Activated CD4-positive, alpha-beta T cell treated with anti-CD3 and anti-CD28 coated beads, Interleukin-2, amount 50 U/mL, for 48 hours (primary cell): ENCODE results near the gene PDF.

Source experiments
- DNase-seq, 2 experiments: peaks; one replicate each; pipeline ENCODE4 v3.0.0-alpha.2; 2020

The PDF gene

DNA sequence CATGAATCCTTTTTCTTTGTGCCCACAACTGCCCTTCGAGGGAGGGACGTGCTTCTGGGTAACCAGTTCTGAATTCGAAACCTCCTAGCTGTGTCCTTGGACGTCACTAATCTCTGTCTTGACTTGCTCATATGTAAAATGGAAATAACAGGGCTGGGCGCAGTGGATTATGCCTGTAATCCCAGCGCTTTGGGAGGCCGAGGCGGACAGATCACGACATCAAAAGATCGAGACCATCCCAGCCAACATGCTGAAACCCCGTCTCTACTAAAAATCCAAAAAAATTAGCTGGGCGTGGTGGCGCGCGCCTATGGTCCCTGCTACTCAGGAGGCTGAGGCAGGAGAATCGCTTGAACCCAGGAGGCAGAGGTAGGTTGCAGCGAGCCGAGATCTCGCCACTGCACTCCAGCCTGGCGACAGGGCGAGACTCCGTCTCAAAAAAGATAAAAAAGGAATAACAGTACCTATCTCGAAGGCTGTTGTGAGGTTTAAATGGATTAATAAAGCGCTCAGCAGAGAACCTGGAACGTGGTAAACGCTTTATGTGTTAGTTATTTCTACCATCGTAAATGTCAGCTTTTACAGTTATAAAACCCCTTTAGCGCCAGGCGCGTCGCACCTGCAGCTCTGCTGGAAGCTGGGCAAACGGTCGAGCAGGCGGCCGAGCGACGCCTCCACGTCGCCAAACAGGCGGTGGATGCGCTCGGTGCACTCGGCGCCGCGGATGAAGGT lies 8.3 kb upstream of the PDF start:
- DNase-seq: no peak

DNA sequence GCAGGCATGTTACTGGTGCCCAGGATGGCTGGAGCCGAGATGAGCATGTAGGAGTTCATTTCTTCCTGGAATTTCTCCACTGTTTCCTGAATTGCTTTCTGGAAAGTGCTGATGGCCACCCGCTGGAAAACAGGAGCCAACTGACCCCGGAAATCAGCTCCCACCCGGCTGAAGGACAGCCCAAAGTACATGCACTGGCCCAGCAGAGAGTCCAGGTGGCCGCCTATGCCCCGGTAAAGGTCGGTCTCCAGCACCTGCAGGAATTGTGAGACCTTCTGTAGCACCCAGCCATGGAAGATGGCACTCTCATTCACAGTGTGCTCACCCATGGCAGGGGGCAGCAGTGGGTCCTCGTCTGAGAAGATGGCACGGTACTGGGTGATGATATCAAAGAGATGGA lies 4.3 kb upstream of the PDF start:
- no peak for DNase-seq

DNA sequence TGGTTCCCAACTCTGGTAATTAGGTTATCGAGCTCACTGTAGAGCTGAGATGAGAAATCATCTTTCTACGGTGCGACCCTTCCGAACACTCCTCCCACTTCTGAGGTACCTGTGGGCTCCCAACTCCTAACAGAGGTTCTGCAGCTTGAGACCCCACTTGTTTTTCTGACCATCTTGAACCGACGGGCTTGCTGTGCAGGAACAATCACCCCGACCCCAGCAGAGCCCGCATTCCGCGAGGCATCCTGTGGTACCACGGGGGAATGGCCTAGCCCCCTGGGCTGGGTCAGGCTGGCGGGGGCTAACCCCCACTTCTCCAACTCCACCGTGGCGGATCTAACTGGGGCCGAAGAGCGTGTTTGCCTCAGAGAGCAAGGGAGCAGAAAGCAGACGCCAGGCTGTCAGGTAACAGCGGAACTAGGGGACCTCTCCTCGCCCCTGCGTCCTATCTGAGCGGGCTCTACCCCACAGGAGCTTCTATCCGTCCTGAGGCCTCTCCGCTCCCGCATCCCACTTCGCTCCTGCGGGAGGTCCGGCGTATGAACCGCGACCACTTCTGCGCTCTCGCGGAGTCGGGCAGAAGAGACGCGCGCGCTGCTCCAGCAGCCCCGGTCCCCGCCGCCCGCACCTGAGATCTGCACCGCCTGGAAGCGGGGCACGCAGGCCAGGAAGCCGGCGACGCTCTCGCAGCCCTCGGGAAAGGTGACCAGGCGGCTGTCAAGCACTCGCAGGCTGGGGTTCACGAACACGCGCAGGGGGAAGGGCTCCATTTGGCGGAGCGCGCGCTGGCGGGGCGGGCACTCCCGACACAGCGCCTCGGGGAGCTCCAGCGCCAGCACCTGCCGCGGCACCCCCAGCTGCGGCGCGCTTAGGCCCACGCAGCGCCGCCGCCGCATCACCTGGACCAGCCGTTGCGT lies 761 bp downstream of the PDF start:
- DNase-seq: peak; percentile 46 to 52

DNA sequence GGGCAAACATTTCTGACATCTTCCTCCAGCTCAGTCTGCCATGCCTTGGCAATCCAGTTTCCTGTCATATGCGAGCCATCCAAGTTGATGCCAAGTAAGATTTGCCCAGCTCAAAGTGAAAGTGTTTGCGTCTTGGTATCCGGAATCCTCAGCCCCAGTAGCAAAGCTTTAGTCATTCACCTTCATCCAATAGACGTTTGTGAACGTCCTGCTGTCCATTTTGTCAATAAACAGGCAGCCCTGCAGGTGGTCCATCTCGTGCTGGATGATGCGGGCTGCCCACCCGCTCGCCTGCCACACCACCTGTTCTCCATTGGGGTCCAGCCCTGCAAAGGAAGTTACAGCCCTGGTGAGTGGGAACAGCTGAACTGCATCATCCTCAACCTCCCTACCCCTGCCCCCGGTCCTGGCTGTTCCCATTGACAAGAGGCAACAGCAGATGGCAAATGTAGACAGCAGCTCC lies 1.5 kb downstream of the PDF start:
- DNase-seq: peak in 1 of 2 experiments; percentile 25

DNA sequence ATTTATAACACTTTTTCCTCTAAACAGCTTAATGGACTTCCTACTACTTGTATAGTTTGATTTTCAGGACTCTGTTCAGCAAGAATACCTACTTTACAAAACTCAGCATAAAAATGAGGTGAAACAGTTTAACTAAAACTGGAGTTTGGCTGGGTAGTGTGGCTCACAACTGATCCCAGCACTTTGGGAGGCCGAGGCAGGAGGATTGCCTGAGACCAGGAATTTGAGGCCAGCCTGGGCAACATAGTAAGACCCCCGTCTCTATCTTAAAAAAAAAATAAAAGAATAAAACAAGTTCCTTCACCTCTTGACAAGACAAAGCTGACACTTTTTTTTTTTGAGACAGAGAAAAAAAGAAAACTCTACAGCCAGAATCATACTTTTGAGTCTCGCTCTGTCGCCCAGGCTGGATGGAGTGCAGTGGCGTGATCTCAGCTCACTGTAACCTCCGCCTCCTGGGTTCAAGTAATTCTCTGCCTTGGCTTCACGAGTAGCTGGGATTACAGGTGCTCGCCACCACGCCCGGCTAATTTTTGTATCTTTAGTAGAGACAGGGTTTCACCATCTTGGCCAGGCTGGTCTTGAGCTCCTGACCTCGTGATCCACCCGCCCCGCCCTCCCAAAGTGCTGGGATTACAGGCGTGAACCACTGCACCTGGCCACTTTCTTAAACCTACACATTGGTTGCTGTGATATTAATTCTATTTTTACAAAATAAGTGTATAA lies 2.6 kb downstream of the PDF start:
- peak in 1 of 2 experiments; percentile 4 for DNase-seq

DNA sequence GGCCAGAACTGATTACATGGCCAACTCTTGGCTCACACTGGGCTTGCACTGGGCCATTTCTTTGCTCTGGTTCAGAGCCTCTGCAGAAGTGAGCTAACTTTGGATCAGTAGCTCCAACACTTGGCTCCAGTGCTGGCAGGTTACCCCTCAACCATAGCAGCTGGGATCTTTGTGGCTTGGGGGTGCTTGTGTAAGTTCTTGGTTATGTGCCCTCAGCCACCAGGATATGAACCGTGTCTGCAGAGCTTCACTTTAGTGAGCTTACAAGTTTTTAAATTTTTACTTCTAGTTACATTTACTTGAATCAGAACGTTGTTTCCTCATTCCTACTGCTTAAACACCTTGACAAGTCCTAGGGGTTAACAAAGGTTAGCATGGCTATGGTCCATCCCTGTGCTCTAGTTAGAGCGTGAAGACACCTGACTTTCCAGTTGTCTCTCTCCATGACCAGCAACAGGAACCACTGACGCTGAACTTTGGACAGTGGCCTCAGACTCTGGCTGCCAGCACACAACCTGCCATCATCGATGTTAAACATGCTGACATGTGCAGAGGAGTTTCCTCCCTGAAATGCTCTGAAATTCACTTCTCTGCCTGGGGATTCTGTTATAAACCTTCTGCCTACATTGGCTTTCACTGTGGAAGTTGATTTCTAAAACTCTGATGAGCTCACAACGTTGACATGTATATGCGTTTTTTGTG lies 4.1 kb downstream of the PDF start:
- DNase-seq: peak in 1 of 2 experiments; percentile 3

DNA sequence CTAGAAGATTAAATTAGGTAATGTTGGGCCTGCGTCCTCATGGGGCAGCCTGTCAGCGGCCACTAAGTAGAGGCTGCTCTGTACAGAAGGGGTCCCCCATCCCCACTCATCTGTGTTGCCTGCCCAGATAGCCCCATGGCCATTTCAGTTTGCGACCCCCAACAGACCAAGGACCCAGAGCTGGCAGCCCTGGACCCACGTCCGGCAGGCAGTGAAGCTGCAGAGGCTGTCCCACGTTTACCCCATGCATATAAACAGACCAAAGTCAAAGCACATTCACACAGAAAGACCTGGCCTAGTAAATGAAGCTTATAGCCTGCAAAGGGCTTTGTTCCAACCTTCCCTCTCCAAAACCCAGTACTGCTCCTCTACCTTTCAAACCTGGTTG lies 4.6 kb downstream of the PDF start:
- peak in 1 of 2 experiments; percentile 2 for DNase-seq

DNA sequence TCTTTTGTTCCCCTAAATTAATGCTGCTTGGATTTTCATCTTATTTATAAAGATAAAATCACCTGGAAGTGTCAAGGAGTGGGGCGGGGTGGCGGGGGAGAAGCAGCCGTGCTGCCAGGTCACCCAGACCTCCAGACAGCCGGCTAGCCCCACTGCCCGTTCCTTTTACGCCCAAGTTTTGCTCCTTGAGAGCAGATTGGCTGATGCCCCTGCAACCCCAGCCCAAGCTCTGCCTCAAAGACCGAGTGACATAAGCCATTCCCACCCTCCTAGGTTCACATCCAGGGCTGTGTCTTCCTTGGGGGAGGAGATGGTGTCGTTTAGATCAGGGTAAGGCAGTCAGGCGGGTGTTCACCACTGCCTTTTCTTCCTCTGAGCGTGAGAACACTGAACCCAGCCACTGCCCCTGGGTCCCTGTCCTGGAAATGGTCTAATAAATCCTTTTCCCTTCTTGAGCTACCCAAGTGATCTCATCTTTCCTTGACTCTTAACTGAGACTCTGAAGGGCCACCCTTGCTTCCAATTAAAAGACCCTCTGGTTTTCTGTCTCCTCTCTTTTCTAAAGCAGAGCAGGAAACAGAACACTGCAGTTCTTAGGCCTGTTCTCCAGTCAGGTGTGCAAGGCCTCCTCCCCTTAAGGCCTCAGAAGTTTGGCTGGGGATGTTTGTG lies 5.7 kb downstream of the PDF start:
- DNase-seq: peak in 1 of 2 experiments; percentile 2

DNA sequence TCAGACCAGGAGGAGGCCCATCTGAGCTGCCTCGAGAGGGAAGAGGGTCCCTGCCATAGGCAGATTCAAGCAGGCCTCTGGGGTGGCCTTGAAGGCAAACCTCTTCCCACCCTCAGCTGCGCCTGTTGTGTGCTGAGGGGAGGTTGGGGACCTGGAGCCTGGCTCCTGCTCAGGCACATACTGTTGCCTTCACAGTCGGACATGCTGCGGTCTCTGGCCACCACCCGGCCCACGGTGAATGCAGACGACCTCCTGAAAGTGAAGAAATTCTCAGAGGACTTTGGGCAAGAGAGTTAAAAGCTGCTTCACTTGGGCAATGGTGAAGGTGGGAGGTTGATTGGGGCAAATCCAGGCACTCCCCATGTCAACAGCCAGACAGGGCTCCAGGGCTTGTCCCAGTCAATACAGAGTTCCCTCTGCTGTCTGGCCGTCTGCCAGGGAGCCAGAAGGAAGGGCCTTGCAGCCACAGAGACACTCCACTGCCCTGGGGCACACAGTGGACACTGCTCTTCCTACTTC lies 6.3 kb downstream of the PDF start:
- DNase-seq: no peak

DNA sequence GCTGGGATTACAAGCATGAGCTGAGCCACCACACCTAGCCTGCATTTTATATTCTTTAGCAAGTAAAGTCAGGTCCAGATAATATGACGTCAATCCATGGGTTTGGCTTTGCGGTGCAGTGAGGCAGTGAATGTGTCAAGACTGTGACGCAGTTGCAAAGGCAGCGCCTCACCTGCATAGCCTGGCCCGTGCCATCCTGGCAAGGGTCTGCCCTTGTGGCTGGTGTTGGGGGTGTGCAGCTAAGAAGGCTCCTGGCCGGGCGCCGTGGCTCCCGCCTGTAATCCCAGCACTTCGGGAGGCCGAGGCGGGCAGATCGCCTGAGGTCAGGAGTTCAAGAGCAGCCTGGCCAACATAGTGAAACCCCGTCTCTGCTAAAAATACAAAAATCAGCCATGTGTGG lies 7.0 kb downstream of the PDF start:
- DNase-seq: no peak

DNA sequence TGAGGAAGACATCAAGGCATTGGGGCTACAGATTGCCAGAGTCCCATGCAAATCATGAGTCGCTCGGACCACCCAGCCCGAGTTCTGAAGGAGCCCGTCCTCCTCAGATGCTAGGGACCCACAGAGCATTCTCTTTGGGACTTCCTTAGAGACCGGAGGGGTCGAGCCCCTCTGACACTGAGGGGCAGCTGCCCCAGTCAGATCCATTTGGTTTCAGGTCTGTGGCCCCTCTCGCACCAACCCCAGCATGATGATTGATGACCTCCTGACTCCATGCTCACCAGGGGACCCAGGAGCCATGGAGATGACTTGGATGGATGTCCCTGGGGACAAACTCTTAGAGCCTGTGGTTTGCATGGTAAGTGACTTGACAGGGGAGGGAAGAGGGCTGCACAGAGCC lies 8.0 kb downstream of the PDF start:
- DNase-seq: peak in 1 of 2 experiments; percentile 1

DNA sequence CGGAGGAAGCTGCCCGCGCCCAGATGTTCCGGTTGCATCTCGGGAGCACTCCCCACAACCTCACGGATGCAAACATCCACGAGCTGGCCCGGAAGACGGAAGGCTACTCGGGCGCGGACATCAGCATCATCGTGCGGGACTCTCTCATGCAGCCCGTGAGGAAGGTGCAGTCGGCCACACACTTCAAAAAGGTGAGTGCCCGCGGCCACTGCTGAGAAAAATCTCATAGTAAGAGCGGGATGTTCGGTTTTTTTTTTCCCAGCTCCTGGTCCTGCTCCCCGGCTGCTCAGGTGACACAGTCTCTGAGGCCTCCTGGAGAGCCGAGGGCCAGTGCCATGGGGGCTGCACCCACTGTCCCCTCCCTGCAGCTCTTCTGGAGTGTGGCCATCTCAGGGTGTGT lies 9.3 kb downstream of the PDF start:
- DNase-seq: no peak

DNA sequence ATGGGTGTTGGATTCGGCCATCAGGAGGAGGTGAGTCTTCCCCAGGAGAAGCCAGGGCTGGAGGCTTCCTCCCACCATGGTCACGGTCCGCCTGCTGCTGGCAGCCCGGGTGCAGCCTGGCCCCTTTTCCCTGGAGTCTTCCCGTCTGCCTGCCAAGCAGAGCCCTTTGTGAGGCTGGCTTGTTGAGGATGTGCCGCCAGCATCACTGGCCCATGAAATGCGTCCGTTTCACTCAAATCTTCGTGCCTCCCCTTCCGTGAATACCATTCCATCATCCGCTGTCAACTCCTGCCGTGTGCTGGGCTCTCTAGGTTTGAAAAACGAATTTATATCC lies 9.7 kb downstream of the PDF start:
- no peak for DNase-seq

DNA sequence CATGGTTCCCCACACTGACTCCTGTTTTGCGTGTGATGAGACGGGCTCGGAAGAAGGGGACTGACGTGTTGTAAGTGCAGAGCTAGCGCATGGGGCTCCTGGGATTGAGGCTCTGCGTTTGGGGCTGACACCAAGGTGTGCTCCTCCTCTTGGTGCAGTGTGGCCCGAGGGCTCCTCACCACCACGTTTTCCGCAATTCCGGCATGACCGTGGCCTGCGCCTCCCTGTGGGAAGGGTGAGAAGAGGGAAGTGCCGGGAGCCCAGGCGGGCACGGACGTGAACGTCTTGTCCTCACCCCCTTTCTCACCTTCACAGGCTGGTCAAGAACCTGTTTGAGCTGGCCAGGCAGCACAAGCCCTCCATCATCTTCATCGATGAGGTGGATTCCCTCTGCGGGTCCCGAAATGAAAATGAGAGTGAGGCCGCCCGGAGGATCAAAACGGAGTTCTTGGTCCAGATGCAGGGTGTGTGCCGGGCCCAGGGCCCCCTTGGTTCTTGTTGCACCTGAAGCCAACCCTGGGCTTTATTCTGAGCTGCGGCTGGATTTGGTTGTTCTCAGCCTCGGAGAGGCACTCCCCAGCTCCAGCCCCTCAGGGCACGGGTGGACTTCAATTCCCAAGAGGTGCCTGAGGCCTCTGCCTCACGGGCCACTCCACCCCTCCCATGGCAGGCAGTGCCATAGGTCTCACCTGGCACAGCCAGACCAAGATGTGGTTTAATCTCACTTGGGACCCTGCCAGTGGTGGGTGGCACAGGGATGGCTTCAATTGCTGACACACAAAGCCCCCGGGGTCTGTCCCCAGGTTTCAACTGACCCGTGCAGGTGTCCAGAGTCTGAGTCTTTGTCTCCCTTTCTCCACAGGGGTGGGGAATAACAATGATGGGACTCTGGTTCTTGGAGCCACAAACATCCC lies 10.3 kb downstream of the PDF start:
- no peak for DNase-seq

DNA sequence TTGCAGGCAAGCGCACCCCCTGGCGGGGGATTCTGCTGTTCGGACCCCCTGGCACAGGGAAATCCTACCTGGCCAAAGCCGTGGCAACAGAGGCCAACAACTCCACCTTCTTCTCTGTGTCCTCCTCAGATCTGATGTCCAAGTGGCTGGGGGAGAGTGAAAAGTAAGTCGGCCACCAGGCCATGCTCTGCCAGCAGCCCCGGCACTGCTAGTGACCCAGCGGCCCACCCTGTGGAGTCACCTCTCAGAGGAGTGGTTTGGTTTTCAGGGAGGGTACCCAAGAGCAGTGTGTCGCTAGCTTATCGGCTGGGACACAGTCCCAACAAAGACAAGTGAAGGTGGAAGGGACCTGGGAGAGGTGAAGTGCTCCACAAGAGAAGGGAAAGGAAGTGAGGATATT lies 11.0 kb downstream of the PDF start:
- DNase-seq: no peak

DNA sequence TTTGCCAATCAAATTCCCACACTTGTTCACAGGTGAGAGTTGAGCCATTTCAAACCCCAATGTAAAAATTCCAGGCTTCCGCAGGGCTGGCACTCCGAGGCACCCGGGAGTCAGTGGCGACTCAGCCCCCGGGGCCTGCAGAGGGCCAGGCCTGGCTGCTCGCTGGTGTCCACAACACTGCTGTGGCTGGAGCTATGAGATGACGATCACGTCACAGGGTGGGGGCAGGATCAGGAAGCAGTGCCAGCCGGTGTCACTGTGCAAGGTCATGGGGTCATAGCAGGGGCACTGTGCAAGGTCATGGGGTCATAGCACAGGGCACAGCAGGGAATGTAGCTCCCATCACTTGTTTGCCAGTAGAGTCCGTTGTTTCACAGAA lies 11.5 kb downstream of the PDF start:
- DNase-seq: no peak

DNA sequence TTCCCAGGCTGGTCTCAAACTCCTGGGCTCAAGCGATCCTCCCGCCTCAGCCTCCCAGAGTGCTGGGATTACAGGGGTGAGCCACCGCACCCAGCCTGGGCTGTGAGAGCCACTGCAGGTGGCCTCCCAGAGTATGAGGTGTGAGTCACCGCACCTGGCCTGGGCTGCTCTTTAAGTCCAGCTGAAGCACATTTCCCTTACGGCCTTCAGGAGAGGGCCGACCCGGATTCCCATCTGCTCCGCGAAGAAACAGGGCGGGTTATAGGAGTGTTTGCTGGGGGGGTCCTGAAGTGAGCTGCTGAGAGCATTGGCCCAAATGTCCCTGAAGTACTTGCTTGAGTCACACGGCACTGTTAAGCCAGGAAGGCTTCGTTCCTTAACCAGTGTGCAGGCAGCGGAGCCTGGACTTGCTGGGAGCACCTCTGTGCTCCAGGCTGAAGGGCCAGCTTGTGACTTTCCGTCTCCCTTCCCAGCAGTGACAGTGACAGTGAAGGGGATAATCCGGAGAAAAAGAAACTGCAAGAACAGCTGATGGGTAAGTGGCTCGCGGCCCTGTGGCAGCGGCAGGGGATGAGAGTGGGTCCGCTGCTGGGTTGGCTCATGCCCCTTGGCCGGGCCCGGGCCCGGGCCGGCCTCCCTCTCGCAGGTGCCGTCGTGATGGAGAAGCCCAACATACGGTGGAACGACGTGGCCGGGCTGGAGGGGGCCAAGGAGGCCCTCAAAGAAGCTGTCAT lies 12.0 kb downstream of the PDF start:
- DNase-seq: no peak

DNA sequence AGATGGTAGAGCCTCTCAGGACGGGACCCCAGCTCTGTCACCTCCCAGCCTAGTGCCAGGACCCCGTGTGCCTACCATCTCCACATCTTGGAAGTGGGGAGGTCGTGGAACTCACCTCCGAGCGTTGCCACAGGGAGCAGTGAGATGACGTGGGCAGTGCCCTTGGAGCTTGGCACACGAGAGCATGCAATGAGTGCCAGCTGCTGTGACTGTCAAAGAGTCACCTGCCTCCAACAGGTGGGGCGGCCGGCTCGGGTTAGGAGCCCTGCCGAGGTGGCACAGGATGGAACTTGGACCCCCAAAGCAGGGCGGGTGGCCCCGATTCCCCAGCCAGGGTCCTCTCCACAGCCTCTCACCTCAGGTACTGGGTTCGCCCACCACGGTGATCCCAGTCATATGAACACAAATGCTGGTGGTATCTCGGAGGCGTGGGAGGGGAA lies 13.8 kb downstream of the PDF start:
- no peak for DNase-seq

DNA sequence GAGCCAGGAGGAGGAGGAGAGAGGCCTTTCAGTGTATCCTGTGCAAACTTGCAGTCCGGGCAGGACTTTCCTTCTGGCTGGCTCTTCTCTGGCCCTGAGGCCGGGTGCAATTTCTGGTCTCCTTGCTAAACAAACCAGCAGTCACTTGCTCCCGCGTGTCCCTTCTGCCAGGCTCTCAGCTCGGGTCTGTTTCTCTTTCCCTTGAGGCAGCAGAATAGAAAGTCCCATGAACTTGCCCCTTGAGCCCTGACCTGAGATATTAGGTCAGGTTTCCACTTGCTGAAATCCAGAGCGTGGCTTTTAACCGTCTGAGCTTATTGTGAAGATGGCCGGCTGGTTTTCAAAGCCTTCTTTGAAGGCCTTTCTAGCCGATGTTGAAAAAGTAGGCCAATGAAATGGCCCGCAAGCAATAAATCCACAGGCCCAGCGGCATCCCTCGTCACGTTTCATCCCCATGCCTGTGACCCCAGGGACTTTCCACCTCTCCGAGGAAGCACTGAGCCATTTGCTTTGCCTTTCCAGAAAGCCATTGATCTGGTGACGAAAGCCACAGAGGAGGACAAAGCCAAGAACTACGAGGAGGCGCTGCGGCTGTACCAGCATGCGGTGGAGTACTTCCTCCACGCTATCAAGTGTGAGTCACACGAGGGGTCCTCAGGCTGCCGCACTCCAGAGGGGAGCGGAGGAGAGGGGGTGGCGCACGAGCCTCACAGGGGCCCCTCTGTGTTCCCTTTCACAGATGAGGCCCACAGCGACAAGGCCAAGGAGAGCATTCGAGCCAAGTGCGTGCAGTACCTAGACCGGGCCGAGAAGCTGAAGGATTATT lies 14.7 kb downstream of the PDF start:
- no peak for DNase-seq
